Measurements from ENCODE around the gene SMAD7.

DNA sequence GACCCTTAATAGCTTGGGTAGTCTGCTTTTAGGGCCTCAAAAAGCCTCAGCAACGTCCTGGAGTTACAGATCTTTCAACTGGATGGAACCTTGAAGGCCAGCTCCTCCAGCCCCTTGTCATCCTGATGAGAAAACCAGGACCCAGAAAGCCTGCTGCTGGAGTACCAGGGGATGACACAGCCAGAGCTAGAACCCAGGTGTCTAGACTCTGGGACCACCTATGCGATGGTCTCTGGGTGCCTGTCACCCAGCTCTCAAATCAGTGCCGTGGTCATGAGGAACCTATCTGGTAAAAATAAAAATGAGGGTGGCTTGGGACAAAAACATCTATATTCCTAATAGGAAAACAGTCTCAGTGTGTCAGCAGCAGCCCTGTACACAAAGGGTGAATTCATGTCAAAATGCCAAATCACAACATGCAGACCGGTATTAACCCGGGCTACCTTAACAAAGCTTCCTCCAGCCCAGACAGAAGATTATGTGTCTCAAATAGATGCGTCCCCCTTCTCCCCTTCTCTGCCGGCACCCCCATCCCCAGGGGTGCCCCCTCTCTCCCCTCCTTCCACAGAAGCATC, 28.5 kb downstream of the SMAD7 start:
- TF ChIP-seq, protein P1, sequence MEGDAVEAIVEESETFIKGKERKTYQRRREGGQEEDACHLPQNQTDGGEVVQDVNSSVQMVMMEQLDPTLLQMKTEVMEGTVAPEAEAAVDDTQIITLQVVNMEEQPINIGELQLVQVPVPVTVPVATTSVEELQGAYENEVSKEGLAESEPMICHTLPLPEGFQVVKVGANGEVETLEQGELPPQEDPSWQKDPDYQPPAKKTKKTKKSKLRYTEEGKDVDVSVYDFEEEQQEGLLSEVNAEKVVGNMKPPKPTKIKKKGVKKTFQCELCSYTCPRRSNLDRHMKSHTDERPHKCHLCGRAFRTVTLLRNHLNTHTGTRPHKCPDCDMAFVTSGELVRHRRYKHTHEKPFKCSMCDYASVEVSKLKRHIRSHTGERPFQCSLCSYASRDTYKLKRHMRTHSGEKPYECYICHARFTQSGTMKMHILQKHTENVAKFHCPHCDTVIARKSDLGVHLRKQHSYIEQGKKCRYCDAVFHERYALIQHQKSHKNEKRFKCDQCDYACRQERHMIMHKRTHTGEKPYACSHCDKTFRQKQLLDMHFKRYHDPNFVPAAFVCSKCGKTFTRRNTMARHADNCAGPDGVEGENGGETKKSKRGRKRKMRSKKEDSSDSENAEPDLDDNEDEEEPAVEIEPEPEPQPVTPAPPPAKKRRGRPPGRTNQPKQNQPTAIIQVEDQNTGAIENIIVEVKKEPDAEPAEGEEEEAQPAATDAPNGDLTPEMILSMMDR (conservative IDR thresholded peaks at IDR 0.05) = no peak
- no peak for TF ChIP-seq EZH2 (IDR thresholded peaks at IDR 0.05; ENCODE audit: low read depth)
